Common myeloid progenitor, CD34-positive (primary cell): ENCODE measurements around the gene LRRC51.

Experiments used
- CTCF ChIA-PET: fragments of 350-600 bp; sonication (Branson Sonifier 250); formaldehyde crosslinking; loops from one replicate; lab custom pipeline; 2021; ENCODE audit warnings: antibody characterized with exemption; lab: Charles Lee
- POLR2A ChIA-PET: fragments of 350-600 bp; sonication (Branson Sonifier 250); formaldehyde crosslinking; loops from one replicate; lab custom pipeline; 2021; ENCODE audit warnings: antibody characterized with exemption; lab: Charles Lee
- DNase-seq, 3 donors: peaks; one replicate each; pipeline versions ENCODE4 v3.0.0 to v3.0.0-alpha.2; 2013
- H3K27ac ChIP-seq, 2 experiments: 1 replicate in 1 of 2; 2 replicates in 1 of 2; pipeline ENCODE4 v1.7.0; 2013; ENCODE audit warnings: inconsistent platforms in 2 of 2, low read length in 2 of 2, mild to moderate bottlenecking in 2 of 2, low read depth in 1 of 2, moderate library complexity in 1 of 2; ENCODE audit not compliant: severe bottlenecking in 2 of 2, insufficient read depth in 1 of 2, poor library complexity in 1 of 2
- H3K27me3 ChIP-seq, 5 experiments: replicated peaks in 2 of 5; 1 replicate in 3 of 5; 2 replicates in 2 of 5; pipeline versions ENCODE4 v1.6.1 to v1.7.0; 2013; ENCODE audit warnings: low read length in 4 of 5, mild to moderate bottlenecking in 2 of 5, moderate library complexity in 2 of 5, inconsistent platforms in 1 of 5; ENCODE audit not compliant: insufficient read depth in 5 of 5, control insufficient read depth in 4 of 5
- H3K36me3 ChIP-seq, 4 experiments: 1 replicate in 2 of 4; 2 replicates in 2 of 4; pipeline versions ENCODE4 v1.6.1 to v1.7.0; 2013; ENCODE audit warnings: low read length in 3 of 4, control low read depth in 1 of 4, mild to moderate bottlenecking in 1 of 4; ENCODE audit not compliant: control insufficient read depth in 4 of 4, insufficient read depth in 4 of 4
- H3K4me1 ChIP-seq, 4 experiments: 1 replicate in 3 of 4; 2 replicates in 1 of 4; pipeline versions ENCODE4 v1.6.1 to v1.7.1; 2013; ENCODE audit warnings: low read length in 3 of 4, mild to moderate bottlenecking in 3 of 4, control low read depth in 1 of 4, inconsistent platforms in 1 of 4, moderate library complexity in 1 of 4; ENCODE audit not compliant: control insufficient read depth in 4 of 4, insufficient read depth in 4 of 4; ENCODE audit errors: control extremely low read depth in 1 of 4
- H3K4me3 ChIP-seq, 7 experiments: 1 replicate in 4 of 7; 2 replicates in 3 of 7; pipeline versions ENCODE4 v1.5.1 to v1.7.0; 2013; ENCODE audit warnings: mild to moderate bottlenecking in 7 of 7, low read length in 6 of 7, moderate library complexity in 6 of 7, inconsistent platforms in 2 of 7, low read depth in 2 of 7, control low read depth in 1 of 7; ENCODE audit not compliant: insufficient read depth in 4 of 7, control insufficient read depth in 1 of 7; ENCODE audit errors: extremely low read depth in 1 of 7
- H3K9me3 ChIP-seq, 5 experiments: 1 replicate in 4 of 5; 2 replicates in 1 of 5; pipeline versions ENCODE4 v1.6.1 to v1.7.1; 2013; ENCODE audit warnings: low read length in 4 of 5, mild to moderate bottlenecking in 2 of 5, inconsistent platforms in 1 of 5, low read depth in 1 of 5, moderate library complexity in 1 of 5; ENCODE audit not compliant: control insufficient read depth in 4 of 5, insufficient read depth in 2 of 5; ENCODE audit errors: control extremely low read depth in 1 of 5
- WGBS: methylation state at CpG from one replicate; pipeline ENCODE4 v1.1.5; 2013; ENCODE audit not compliant: insufficient coverage; 5-methylcytosine and 5-hydroxymethylcytosine counted together

The LRRC51 gene

DNA sequence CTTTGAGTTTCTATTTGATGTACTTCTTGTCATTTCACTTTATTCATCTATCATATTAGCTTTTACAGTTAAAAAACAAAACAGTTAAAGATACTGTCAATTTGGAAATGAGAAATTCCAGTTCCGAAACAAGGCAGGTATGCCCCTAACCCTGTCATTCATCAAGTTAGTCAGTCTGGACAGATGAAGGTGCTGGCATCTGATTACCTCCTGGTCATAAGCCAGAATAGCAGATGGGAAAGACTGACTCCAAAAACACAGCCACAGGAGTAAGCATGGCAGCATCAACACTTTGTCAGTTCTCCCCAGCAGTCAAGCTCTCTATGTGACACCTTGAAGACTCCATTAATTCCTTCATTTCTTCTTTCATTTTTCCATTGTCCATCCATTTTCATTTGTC is 4.3 kb downstream of the LRRC51 start:
- DNase-seq, result no peak
- Histone ChIP-seq H3K4me1 (peaks cover 6 to 20% (median 19%) of the 10 kb centered on the region in 4 experiments), H3K4me3 (no peak overlapping the region), H3K27me3 (no peaks in the 10 kb centered on the region), H3K27ac (no peak overlapping the region), H3K36me3 (peaks cover 9 to 45% (median 26%) of the 10 kb centered on the region in 4 experiments), H3K9me3 (no peaks in the 10 kb centered on the region)
- ChIA-PET CTCF (interaction anchor here (1.1 to 8.2 kb wide), 12 partner anchors 11 to 347 kb away, joined by 3 to 86 read pairs (median 6); partner anchors contain the start of gene LAMTOR1), POLR2A (interaction anchor here (0.6 to 0.7 kb wide), 2 partner anchors 96 to 1907 kb away, joined by 3 read pairs; no protein-coding TSS in a partner anchor)
- 100% methylated on average over 1 of the region's 1 CpG for WGBS

GRCh38 chr11:72085621-72086351 is 5.1 kb downstream of the LRRC51 start:
- ChIA-PET CTCF (interaction anchor here (1.1 to 8.2 kb wide), 14 partner anchors 8 to 346 kb away, joined by 3 to 86 read pairs (median 4); partner anchors contain the start of gene LAMTOR1), POLR2A (interaction anchor here (0.6 kb wide), 1 partner anchor 12 kb away, joined by 4 read pairs; no protein-coding TSS in a partner anchor)
- peak overlapping the region in 1 of 2 experiments; percentile 15 for H3K27ac ChIP-seq
- H3K27me3 ChIP-seq, result no peaks in the 10 kb centered on the region
- H3K9me3 ChIP-seq, result no peaks in the 10 kb centered on the region
- peaks cover 9 to 53% (median 33%) of the 10 kb centered on the region in 4 experiments for H3K36me3 ChIP-seq
- peaks cover 6 to 23% (median 20%) of the 10 kb centered on the region in 4 experiments for H3K4me1 ChIP-seq
- H3K4me3 ChIP-seq, result no peak overlapping the region
- no peak for DNase-seq
- 100% methylated on average over 1 of the region's 3 CpGs for WGBS

- Histone ChIP-seq H3K36me3 (peaks cover 14 to 64% (median 35%) of the 10 kb centered on the region in 4 experiments), H3K27ac (no peak overlapping the region), H3K9me3 (no peaks in the 10 kb centered on the region), H3K4me1 (peaks cover 0 to 18% (median 13%) of the 10 kb centered on the region in 4 experiments), H3K27me3 (no peaks in the 10 kb centered on the region), H3K4me3 (no peak overlapping the region)
- 97% methylated on average over 3 of the region's 4 CpGs for WGBS
- POLR2A ChIA-PET, result no interaction called here
- no peak for DNase-seq
- CTCF ChIA-PET, result interaction anchor here (0.9 to 8.2 kb wide), 5 partner anchors 10 to 64 kb away, joined by 3 to 86 read pairs (median 23); partner anchors contain the start of gene LAMTOR1
Measured at GRCh38 chr11:72088076-72088808, 7.6 kb downstream of the LRRC51 start.

GRCh38 chr11:72091292-72091691 is 10.6 kb downstream of the LRRC51 start:
- Histone ChIP-seq H3K27me3 (no peaks in the 10 kb centered on the region), H3K4me3 (peak overlapping the region in 1 of 7 experiments; percentile 14), H3K36me3 (peaks cover 19 to 68% (median 43%) of the 10 kb centered on the region in 4 experiments), H3K9me3 (no peaks in the 10 kb centered on the region), H3K4me1 (peaks cover 0 to 18% (median 13%) of the 10 kb centered on the region in 4 experiments), H3K27ac (peak overlapping the region in 1 of 2 experiments; percentile 30)
- 20% methylated on average over 2 of the region's 4 CpGs for whole genome bisulfite sequencing
- CTCF ChIA-PET, result interaction anchor here (0.8 to 13.8 kb wide), 27 partner anchors 9 to 340 kb away, joined by 3 to 394 read pairs (median 6); partner anchors contain the start of genes ANAPC15, LRRC51, RNF121 and XNDC1N
- peak; percentile 86 to 93 (median 91) for DNase-seq
- POLR2A ChIA-PET, result interaction anchor here (3.6 kb wide), 1 partner anchor 10 kb away, joined by 21 read pairs; no protein-coding TSS in a partner anchor

- Histone ChIP-seq H3K36me3 (peaks cover 13 to 53% (median 40%) of the 10 kb centered on the region in 4 experiments), H3K4me3 (peak overlapping the region in 1 of 7 experiments; percentile 35), H3K9me3 (no peaks in the 10 kb centered on the region), H3K27me3 (no peaks in the 10 kb centered on the region), H3K4me1 (peaks cover 34 to 53% (median 48%) of the 10 kb centered on the region in 4 experiments), H3K27ac (peak overlapping the region; percentile 95 to 96)
- ChIA-PET POLR2A (interaction anchor here (1.4 kb wide), 1 partner anchor 23 kb away, joined by 4 read pairs; no protein-coding TSS in a partner anchor), CTCF (interaction anchor here (0.9 to 13.8 kb wide), 12 partner anchors 7 to 122 kb away, joined by 3 to 394 read pairs (median 4); partner anchors contain the start of genes ANAPC15 and LRRC51)
- WGBS, result 97% methylated on average over 3 of the region's 3 CpGs
- DNase-seq, result no peak
Measured at GRCh38 chr11:72098741-72099140, 18.1 kb downstream of the LRRC51 start.

GRCh38 chr11:72100009-72100408 is 19.4 kb downstream of the LRRC51 start:
- peak overlapping the region; percentile 95 to 96 for H3K27ac ChIP-seq
- peak overlapping the region in 4 of 7 experiments; percentile 28 to 86 (median 67) for H3K4me3 ChIP-seq
- no peaks in the 10 kb centered on the region for H3K9me3 ChIP-seq
- H3K4me1 ChIP-seq, result peaks cover 36 to 56% (median 52%) of the 10 kb centered on the region in 4 experiments
- H3K27me3 ChIP-seq, result no peaks in the 10 kb centered on the region
- H3K36me3 ChIP-seq, result peaks cover 13 to 44% (median 33%) of the 10 kb centered on the region in 4 experiments
- no peak for DNase-seq
- ChIA-PET CTCF (interaction anchor here (0.8 to 13.8 kb wide), 15 partner anchors 8 to 345 kb away, joined by 3 to 394 read pairs (median 4); partner anchors contain the start of genes ANAPC15 and LRRC51), POLR2A (interaction anchor here (1.2 to 3.0 kb wide), 6 partner anchors 8 to 123 kb away, joined by 4 to 21 read pairs (median 8); partner anchors contain the start of gene ANAPC15)
- WGBS, result 59% methylated on average over 3 of the region's 3 CpGs
